Esophagus muscularis mucosa (tissue), 4 donors: ENCODE results near the gene OR51V1. TPM values are rescaled to one million over a fixed set of nuclear protein-coding genes. Genes with fewer than 3 reads are reported as not detected.

Experiments
- DNase-seq: peaks from one replicate; pipeline ENCODE4 v3.0.0-alpha.2; 2017; ENCODE audit errors: extremely low spot score
- H3K27ac ChIP-seq, 4 donors: fragments of 200-600 bp; sonication (generic); replicated peaks in 1 of 4; 1 replicate in 3 of 4; 2 replicates in 1 of 4; pipeline ENCODE4 v1.5.1; 2016 to 2019; ENCODE audit warnings: mild to moderate bottlenecking in 1 of 4
- H3K27me3 ChIP-seq, 4 donors: fragments of 200-600 bp; sonication (generic); one replicate each; pipeline versions ENCODE4 v1.5.1 to v1.6.0; 2016 to 2019
- H3K36me3 ChIP-seq, 4 donors: fragments of 200-600 bp; sonication (generic); one replicate each; pipeline ENCODE4 v1.5.1; 2016 to 2019
- H3K4me1 ChIP-seq, 4 donors: fragments of 200-600 bp; sonication (generic); one replicate each; pipeline ENCODE4 v1.5.1; 2016 to 2019
- H3K4me3 ChIP-seq, 4 donors: fragments of 200-600 bp; sonication (generic); 1 replicate in 2 of 4; 2 replicates in 2 of 4; pipeline ENCODE4 v1.5.1; 2016 to 2019; ENCODE audit warnings: mild to moderate bottlenecking in 4 of 4, moderate library complexity in 1 of 4
- H3K9me3 ChIP-seq, 4 donors: fragments of 200-600 bp; sonication (generic); 1 replicate in 3 of 4; 2 replicates in 1 of 4; pipeline ENCODE4 v1.5.1; 2016 to 2019
- CTCF ChIP-seq, 3 experiments: fragments of 200-600 bp in 2 of 3; fragments of 450-650 bp in 1 of 3; sonication (generic) in 2 of 3; IDR thresholded peaks; one replicate each; pipeline ENCODE4 v1.5.1; 2017 to 2019; ENCODE audit warnings: antibody characterized with exemption in 3 of 3, mild to moderate bottlenecking in 2 of 3, moderate library complexity in 1 of 3
- EP300 ChIP-seq: sonication (generic); formaldehyde crosslinking; IDR thresholded peaks from one replicate; pipeline ENCODE4 v1.6.1; 2017; ENCODE audit warnings: antibody characterized with exemption
- POLR2A ChIP-seq: fragments of 450-650 bp; IDR thresholded peaks from one replicate; pipeline ENCODE4 v1.6.1; 2017; ENCODE audit warnings: antibody characterized with exemption, moderate library complexity, mild to moderate bottlenecking, low read depth
- POLR2AphosphoS5 ChIP-seq, 2 donors: sonication (generic); formaldehyde crosslinking; IDR thresholded peaks; one replicate each; pipeline ENCODE4 v1.6.1; 2017; ENCODE audit warnings: antibody characterized with exemption in 2 of 2
- WGBS: methylation state at CpG from one replicate; pipeline ENCODE4 v1.1.5; 2018; 5-methylcytosine and 5-hydroxymethylcytosine counted together
- intact Hi-C: fragments of 100-400 bp; cut with DNase I; formaldehyde crosslinking; loops from one replicate; pipeline ENCODE4 v1.15.1; 2023
- total RNA-seq, 4 donors: library from RNA; depleted of rRNA; stranded (reverse); fragments of >200 nt; gene quantifications; one replicate each; pipeline versions ENCODE4 v1.1.0 to v1.2.1, GENCODE V29; 2016

The OR51V1 gene
- total RNA-seq, 4 donors from 2014 or later, result not detected

- WGBS, result 73% methylated on average over 3 of the region's 3 CpGs
- H3K27me3 ChIP-seq, result no peaks in the 10 kb centered on the region
- no peaks in the 10 kb centered on the region for H3K9me3 ChIP-seq
- TF ChIP-seq EP300 (no peak), CTCF (IDR thresholded peaks at IDR 0.05) (no peak), POLR2AphosphoS5 (IDR thresholded peaks at IDR 0.05) (no peak), POLR2A (no peak)
- H3K36me3 ChIP-seq, result no peaks in the 10 kb centered on the region
- no peak overlapping the region for H3K4me3 ChIP-seq
- no peaks in the 10 kb centered on the region for H3K4me1 ChIP-seq
- no peak overlapping the region for H3K27ac ChIP-seq
- no peak for DNase-seq
- intact Hi-C loops, result no loop called here
These were observed 31.7 kb upstream of the OR51V1 start for GRCh38 chr11:5232176-5232575.

GRCh38 chr11:5231111-5231510, 30.6 kb upstream of the OR51V1 start:
- no peaks in the 10 kb centered on the region for H3K4me1 ChIP-seq
- H3K27me3 ChIP-seq, result no peaks in the 10 kb centered on the region
- no peaks in the 10 kb centered on the region for H3K36me3 ChIP-seq
- WGBS, result 72% methylated on average over 2 of the region's 2 CpGs
- no peak overlapping the region for H3K4me3 ChIP-seq
- no peak overlapping the region for H3K27ac ChIP-seq
- DNase-seq, result no peak
- intact Hi-C loops, result no loop called here
- H3K9me3 ChIP-seq, result no peaks in the 10 kb centered on the region
- TF ChIP-seq EP300 (no peak), CTCF (IDR thresholded peaks at IDR 0.05) (no peak), POLR2A (no peak), POLR2AphosphoS5 (IDR thresholded peaks at IDR 0.05) (no peak)

GRCh38 chr11:5230266-5230665, 29.8 kb upstream of the OR51V1 start:
- WGBS, result 74% methylated on average over 1 of the region's 1 CpG
- no peaks in the 10 kb centered on the region for H3K4me1 ChIP-seq

GRCh38 chr11:5229796-5230195, 29.3 kb upstream of the OR51V1 start:
- 79% methylated on average over 2 of the region's 2 CpGs for WGBS
- no peak for TF ChIP-seq POLR2A
- TF ChIP-seq POLR2AphosphoS5 (IDR thresholded peaks at IDR 0.05), result no peak
- no peak for TF ChIP-seq CTCF (IDR thresholded peaks at IDR 0.05)
- TF ChIP-seq EP300, result no peak
- Histone ChIP-seq H3K36me3 (no peaks in the 10 kb centered on the region), H3K4me1 (no peaks in the 10 kb centered on the region), H3K27ac (no peak overlapping the region), H3K4me3 (no peak overlapping the region), H3K9me3 (no peaks in the 10 kb centered on the region), H3K27me3 (no peaks in the 10 kb centered on the region)
- no peak for DNase-seq
- intact Hi-C loops, result no loop called here

More at GRCh38 chr11:5230266-5230665, 29.8 kb upstream of the OR51V1 start:
- H3K9me3 ChIP-seq, result no peaks in the 10 kb centered on the region
- TF ChIP-seq CTCF (IDR thresholded peaks at IDR 0.05), result no peak
- TF ChIP-seq POLR2AphosphoS5 (IDR thresholded peaks at IDR 0.05), result no peak
- no peak for TF ChIP-seq EP300
- TF ChIP-seq POLR2A, result no peak
- no peaks in the 10 kb centered on the region for H3K27me3 ChIP-seq
- intact Hi-C loops, result no loop called here
- H3K36me3 ChIP-seq, result no peaks in the 10 kb centered on the region
- H3K27ac ChIP-seq, result no peak overlapping the region
- no peak for DNase-seq
- no peak overlapping the region for H3K4me3 ChIP-seq

GRCh38 chr11:5229356-5229755, 28.9 kb upstream of the OR51V1 start:
- no peak for DNase-seq
- Histone ChIP-seq H3K27ac (no peak overlapping the region), H3K4me3 (no peak overlapping the region), H3K27me3 (no peaks in the 10 kb centered on the region), H3K4me1 (no peaks in the 10 kb centered on the region), H3K36me3 (no peaks in the 10 kb centered on the region), H3K9me3 (no peaks in the 10 kb centered on the region)
- TF ChIP-seq CTCF (IDR thresholded peaks at IDR 0.05) (no peak), EP300 (no peak), POLR2A (no peak), POLR2AphosphoS5 (IDR thresholded peaks at IDR 0.05) (no peak)
- intact Hi-C loops, result no loop called here
- 89% methylated on average over 1 of the region's 1 CpG for WGBS
